Measurements from ENCODE around the gene CTNND2.

The CTNND2 gene

DNA sequence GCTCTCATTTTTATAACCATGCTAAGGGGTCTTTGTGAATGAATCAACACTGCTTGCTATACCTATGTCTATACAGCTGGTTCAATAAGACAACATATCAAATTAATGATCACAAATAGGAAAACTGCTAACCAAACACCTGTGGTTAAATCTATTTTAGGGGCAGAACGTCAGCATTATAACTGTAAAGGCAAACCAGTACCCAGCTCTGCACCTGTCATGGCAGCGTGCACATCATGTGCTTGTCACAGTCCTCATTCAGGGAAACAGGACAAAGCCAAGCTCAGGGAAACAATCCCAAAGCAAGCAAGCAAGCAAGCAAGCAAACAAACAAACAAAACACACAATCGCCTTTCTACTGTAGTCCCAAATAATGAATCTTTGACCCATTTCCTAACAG, 865.5 kb downstream of the CTNND2 start:
- TF ChIP-seq, protein P1, sequence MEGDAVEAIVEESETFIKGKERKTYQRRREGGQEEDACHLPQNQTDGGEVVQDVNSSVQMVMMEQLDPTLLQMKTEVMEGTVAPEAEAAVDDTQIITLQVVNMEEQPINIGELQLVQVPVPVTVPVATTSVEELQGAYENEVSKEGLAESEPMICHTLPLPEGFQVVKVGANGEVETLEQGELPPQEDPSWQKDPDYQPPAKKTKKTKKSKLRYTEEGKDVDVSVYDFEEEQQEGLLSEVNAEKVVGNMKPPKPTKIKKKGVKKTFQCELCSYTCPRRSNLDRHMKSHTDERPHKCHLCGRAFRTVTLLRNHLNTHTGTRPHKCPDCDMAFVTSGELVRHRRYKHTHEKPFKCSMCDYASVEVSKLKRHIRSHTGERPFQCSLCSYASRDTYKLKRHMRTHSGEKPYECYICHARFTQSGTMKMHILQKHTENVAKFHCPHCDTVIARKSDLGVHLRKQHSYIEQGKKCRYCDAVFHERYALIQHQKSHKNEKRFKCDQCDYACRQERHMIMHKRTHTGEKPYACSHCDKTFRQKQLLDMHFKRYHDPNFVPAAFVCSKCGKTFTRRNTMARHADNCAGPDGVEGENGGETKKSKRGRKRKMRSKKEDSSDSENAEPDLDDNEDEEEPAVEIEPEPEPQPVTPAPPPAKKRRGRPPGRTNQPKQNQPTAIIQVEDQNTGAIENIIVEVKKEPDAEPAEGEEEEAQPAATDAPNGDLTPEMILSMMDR (IDR thresholded peaks at IDR 0.05; ENCODE audit: control extremely low read depth, extremely low read depth, low read depth, missing control alignments) = no peak
- CTCF ChIA-PET = interaction anchor here (1.2 to 1.6 kb wide), 2 partner anchors 24 to 50 kb away, joined by 3 read pairs; no protein-coding TSS in a partner anchor
- DNase-seq (ENCODE audit: extremely low spot score) = no peak
- POLR2A ChIA-PET = no interaction called here

DNA sequence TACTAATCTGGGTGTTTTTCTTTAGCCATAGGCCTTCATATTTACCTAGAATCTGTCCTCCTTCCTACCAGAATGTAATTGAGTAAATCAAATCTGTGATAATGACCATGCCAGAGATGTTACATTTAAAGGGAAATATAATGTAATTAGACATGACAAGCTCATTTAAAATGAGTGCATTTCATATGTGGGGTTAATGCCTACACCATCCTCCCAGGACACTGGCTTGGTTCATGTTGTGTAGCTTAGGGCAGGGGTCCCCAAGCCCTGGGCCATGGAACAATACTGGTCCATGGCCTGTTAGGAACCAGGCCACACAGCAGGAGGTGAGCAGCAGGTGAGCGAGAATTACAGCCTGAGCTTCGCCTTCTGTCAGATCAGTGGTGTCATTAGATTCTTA, 866.3 kb downstream of the CTNND2 start:
- CTCF ChIA-PET = interaction anchor here (1.6 kb wide), 1 partner anchor 49 kb away, joined by 3 read pairs; no protein-coding TSS in a partner anchor
- TF ChIP-seq, protein P1 (IDR thresholded peaks at IDR 0.05; ENCODE audit: control extremely low read depth, extremely low read depth, low read depth, missing control alignments) = no peak
- no peak for DNase-seq (ENCODE audit: extremely low spot score)
- POLR2A ChIA-PET = no interaction called here

DNA sequence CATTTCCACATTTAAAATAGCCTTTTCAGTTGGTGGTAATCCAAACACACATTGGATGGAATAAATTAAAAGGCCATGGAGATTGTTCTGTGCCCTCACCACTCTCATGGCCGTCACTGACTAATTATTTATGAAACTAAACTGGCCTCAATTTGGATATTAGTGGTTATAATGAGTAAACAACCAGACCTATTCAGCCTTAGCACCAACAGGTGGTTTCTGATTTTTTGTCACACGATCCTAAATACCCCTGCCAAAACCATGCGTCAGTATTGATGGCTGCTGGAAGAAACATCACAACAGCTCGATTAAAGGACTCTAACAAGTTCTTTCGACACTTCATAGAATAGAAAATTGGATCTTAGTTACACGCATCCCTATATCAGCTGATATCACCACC, 867.2 kb downstream of the CTNND2 start:
- DNase-seq (ENCODE audit: extremely low spot score) = no peak
- ChIA-PET POLR2A (no interaction called here), CTCF (interaction anchor here (1.6 kb wide), 1 partner anchor 14 kb away, joined by 3 read pairs; no protein-coding TSS in a partner anchor)
- TF ChIP-seq, protein P1 (IDR thresholded peaks at IDR 0.05; ENCODE audit: control extremely low read depth, extremely low read depth, low read depth, missing control alignments) = no peak

DNA sequence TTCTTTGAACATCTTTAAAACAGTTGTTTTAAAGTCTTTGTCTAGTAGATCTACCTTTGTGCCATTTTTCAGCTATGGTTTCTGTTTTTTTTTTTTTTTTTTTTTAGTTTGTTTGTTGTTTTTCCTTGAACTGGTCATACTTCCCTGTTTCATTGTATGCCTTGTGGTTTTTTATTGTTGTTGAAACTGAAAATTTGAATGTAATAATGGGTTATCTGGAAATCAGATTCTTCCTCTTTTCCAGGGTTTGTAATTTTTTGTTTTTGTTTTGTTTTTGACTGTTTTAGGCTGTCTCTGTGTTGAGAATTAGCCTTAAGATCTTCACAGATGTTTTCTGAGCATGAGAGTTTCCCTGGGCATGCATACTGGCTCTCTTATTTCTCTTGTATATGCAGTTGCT, 873.6 kb downstream of the CTNND2 start:
- POLR2A ChIA-PET = no interaction called here
- CTCF ChIA-PET = no interaction called here
- TF ChIP-seq, protein P1 (IDR thresholded peaks at IDR 0.05; ENCODE audit: control extremely low read depth, extremely low read depth, low read depth, missing control alignments) = no peak
- DNase-seq (ENCODE audit: extremely low spot score) = no peak

DNA sequence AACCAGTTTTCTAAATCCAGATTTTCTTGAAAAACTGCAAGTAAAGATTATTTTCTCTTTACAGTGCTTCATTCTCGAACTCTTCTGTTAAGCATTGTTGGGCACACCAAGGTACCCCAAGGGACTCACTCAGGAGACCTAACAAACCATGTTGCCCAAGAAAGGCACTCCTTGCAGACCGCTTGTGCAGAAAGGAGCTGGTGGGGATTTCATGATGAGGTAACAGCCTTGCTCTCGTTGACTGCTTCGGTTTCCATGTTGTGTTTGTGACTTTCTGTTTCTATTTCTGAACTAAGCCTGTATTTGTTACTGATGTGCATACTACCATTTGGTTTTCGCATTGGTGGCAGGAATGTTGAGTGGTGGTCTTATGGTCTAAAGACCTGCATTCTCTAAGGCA, 876.6 kb downstream of the CTNND2 start:
- CTCF ChIA-PET = no interaction called here
- POLR2A ChIA-PET = no interaction called here

DNA sequence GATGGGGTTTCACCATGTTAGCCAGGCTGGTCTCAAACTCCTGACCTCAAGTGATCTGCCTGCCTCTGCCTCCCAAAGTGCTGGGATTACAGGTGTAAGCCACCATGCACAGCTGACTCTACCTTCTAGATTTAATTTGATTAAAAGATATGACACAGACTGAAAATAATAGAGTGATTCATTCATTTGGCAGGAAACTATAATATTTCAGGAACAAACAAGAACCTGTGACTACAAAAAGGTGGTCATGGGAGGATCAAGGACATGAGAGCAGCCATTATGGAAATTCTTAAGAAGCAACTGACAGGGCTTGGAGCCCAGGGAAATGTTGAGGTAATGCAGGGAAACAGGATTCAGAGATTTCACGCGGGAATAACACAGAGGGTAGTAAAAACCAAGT, 877.7 kb downstream of the CTNND2 start:
- ChIA-PET CTCF (interaction anchor here (1.0 kb wide), 1 partner anchor 12 kb away, joined by 3 read pairs; no protein-coding TSS in a partner anchor), POLR2A (no interaction called here)
- TF ChIP-seq, protein P1 (IDR thresholded peaks at IDR 0.05; ENCODE audit: control extremely low read depth, extremely low read depth, low read depth, missing control alignments) = no peak
- DNase-seq (ENCODE audit: extremely low spot score) = no peak

More for the DNA sequence above, 876.6 kb downstream of the CTNND2 start:
- no peak for DNase-seq (ENCODE audit: extremely low spot score)
- TF ChIP-seq, protein P1 (IDR thresholded peaks at IDR 0.05; ENCODE audit: control extremely low read depth, extremely low read depth, low read depth, missing control alignments) = no peak
